ENCODE results near the gene MALRD1. TPM values are rescaled to one million over a fixed set of nuclear protein-coding genes. Genes with fewer than 3 reads are reported as not detected.

MALRD1 gene
- total RNA-seq, 2 experiments from 2014 or later = not detected

GRCh38 chr10:19756919-19757318 lies 708.3 kb downstream of the MALRD1 start:
- CTCF ChIA-PET = no interaction called here
- POLR2A ChIA-PET = no interaction called here
- no peaks in the 10 kb centered on the region for H3K4me1 Mint-ChIP-seq (ENCODE audit: low read depth)
- peaks cover 0 to 4% of the 10 kb centered on the region in 2 experiments for H3K9me3 ChIP-seq (ENCODE audit: control insufficient read depth in 1 of 2, insufficient read depth in 1 of 2, low read length in 2 of 2)
- DNase-seq (no peak), ATAC-seq (ENCODE audit: poor library complexity) (no peak)
- H3K4me1 ChIP-seq (ENCODE audit: insufficient read depth, low read length) = no peaks in the 10 kb centered on the region
- no peaks in the 10 kb centered on the region for H3K27me3 ChIP-seq (ENCODE audit: control insufficient read depth in 1 of 2, insufficient read depth in 2 of 2, low read length in 2 of 2)
- H3K9me3 Mint-ChIP-seq = no peaks in the 10 kb centered on the region
- H3K36me3 Mint-ChIP-seq (ENCODE audit: low read depth) = no peaks in the 10 kb centered on the region
- no peak overlapping the region for H3K27ac Mint-ChIP-seq
- H3K4me3 Mint-ChIP-seq = no peak overlapping the region
- no peaks in the 10 kb centered on the region for H3K36me3 ChIP-seq (ENCODE audit: insufficient read depth, low read length)
- no peaks in the 10 kb centered on the region for H3K27me3 Mint-ChIP-seq
- TF ChIP-seq, protein P1, sequence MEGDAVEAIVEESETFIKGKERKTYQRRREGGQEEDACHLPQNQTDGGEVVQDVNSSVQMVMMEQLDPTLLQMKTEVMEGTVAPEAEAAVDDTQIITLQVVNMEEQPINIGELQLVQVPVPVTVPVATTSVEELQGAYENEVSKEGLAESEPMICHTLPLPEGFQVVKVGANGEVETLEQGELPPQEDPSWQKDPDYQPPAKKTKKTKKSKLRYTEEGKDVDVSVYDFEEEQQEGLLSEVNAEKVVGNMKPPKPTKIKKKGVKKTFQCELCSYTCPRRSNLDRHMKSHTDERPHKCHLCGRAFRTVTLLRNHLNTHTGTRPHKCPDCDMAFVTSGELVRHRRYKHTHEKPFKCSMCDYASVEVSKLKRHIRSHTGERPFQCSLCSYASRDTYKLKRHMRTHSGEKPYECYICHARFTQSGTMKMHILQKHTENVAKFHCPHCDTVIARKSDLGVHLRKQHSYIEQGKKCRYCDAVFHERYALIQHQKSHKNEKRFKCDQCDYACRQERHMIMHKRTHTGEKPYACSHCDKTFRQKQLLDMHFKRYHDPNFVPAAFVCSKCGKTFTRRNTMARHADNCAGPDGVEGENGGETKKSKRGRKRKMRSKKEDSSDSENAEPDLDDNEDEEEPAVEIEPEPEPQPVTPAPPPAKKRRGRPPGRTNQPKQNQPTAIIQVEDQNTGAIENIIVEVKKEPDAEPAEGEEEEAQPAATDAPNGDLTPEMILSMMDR (IDR thresholded peaks at IDR 0.05) = no peak
- intact Hi-C loops (cut with DNase I, micrococcal nuclease) = no loop called here
- no peak overlapping the region for H3K27ac ChIP-seq (ENCODE audit: low read depth in 1 of 2, low read length in 2 of 2)
- H3K4me3 ChIP-seq (ENCODE audit: low read length) = no peak overlapping the region

GRCh38 chr10:19762026-19762425 lies 713.4 kb downstream of the MALRD1 start:
- Histone ChIP-seq H3K4me1 (ENCODE audit: insufficient read depth, low read length) (no peaks in the 10 kb centered on the region), H3K9me3 (ENCODE audit: control insufficient read depth in 1 of 2, insufficient read depth in 1 of 2, low read length in 2 of 2) (peaks cover 0 to 18% of the 10 kb centered on the region in 2 experiments), H3K36me3 (ENCODE audit: insufficient read depth, low read length) (no peaks in the 10 kb centered on the region), H3K27ac (ENCODE audit: low read depth in 1 of 2, low read length in 2 of 2) (no peak overlapping the region), H3K4me3 (ENCODE audit: low read length) (no peak overlapping the region), H3K27me3 (ENCODE audit: control insufficient read depth in 1 of 2, insufficient read depth in 2 of 2, low read length in 2 of 2) (no peaks in the 10 kb centered on the region)
- H3K27ac Mint-ChIP-seq = no peak overlapping the region
- no peak overlapping the region for H3K4me3 Mint-ChIP-seq
- ATAC-seq (ENCODE audit: poor library complexity) (no peak), DNase-seq (no peak)
- no peaks in the 10 kb centered on the region for H3K27me3 Mint-ChIP-seq
- no peaks in the 10 kb centered on the region for H3K36me3 Mint-ChIP-seq (ENCODE audit: low read depth)
- POLR2A ChIA-PET = no interaction called here
- peaks cover 2% of the 10 kb centered on the region for H3K9me3 Mint-ChIP-seq
- TF ChIP-seq, protein P1 (IDR thresholded peaks at IDR 0.05) = no peak
- H3K4me1 Mint-ChIP-seq (ENCODE audit: low read depth) = no peaks in the 10 kb centered on the region
- CTCF ChIA-PET = no interaction called here
- intact Hi-C loops (cut with DNase I, micrococcal nuclease) = no loop called here

DNA sequence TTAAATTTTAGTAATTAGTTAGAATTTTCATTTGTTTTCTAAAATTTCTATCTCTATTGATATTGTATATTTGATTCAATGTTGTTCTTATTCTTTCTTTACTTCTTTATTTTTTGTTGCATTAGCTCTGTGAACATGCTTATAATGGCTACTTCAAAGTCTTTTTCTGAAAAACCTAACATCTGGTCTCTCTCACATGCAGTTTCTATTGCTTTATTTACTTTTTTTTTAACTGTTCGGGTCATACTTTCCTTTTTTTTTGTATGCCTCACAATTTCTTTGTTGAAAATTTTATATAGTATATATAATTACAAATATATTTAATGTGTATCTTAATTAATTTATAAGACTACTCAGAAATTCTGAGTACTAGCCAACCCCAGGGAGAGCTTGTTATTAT lies 715.5 kb downstream of the MALRD1 start:
- H3K27me3 Mint-ChIP-seq = no peaks in the 10 kb centered on the region
- intact Hi-C loops (cut with DNase I, micrococcal nuclease) = no loop called here
- ATAC-seq (ENCODE audit: poor library complexity) = no peak
- Histone ChIP-seq H3K27me3 (ENCODE audit: control insufficient read depth in 1 of 2, insufficient read depth in 2 of 2, low read length in 2 of 2) (no peaks in the 10 kb centered on the region), H3K27ac (ENCODE audit: low read depth in 1 of 2, low read length in 2 of 2) (no peak overlapping the region), H3K36me3 (ENCODE audit: insufficient read depth, low read length) (no peaks in the 10 kb centered on the region), H3K4me3 (ENCODE audit: low read length) (no peak overlapping the region), H3K9me3 (ENCODE audit: control insufficient read depth in 1 of 2, insufficient read depth in 1 of 2, low read length in 2 of 2) (peaks cover 0 to 22% of the 10 kb centered on the region in 2 experiments), H3K4me1 (ENCODE audit: insufficient read depth, low read length) (no peaks in the 10 kb centered on the region)
- DNase-seq = no peak
- POLR2A ChIA-PET = no interaction called here
- H3K4me3 Mint-ChIP-seq = no peak overlapping the region
- peaks cover 2% of the 10 kb centered on the region for H3K9me3 Mint-ChIP-seq
- H3K4me1 Mint-ChIP-seq (ENCODE audit: low read depth) = no peaks in the 10 kb centered on the region
- H3K36me3 Mint-ChIP-seq (ENCODE audit: low read depth) = no peaks in the 10 kb centered on the region
- CTCF ChIA-PET = no interaction called here
- no peak overlapping the region for H3K27ac Mint-ChIP-seq
- TF ChIP-seq, protein P1 (IDR thresholded peaks at IDR 0.05) = no peak

Measured in CD4-positive, alpha-beta T cell (primary cell).